KG1 (cell line): Measurements from ENCODE around the gene SHC3.

Experiments
- DNase-seq: peaks from one replicate; lab custom pipeline; 2025; lab: John Stamatoyannopoulos, UW

SHC3 gene

GRCh38 chr9:88983865-88984542 is 194.6 kb downstream of the SHC3 start:
- DNase-seq = no peak

- DNase-seq = no peak
Observed at GRCh38 chr9:88980740-88981203, 197.8 kb downstream of the SHC3 start.

GRCh38 chr9:88979791-88980190 is 198.8 kb downstream of the SHC3 start:
- DNase-seq = no peak

- no peak for DNase-seq
Observed at GRCh38 chr9:88979021-88979420, 199.6 kb downstream of the SHC3 start.

- no peak for DNase-seq
Observed at GRCh38 chr9:88978034-88978433, 200.6 kb downstream of the SHC3 start.

GRCh38 chr9:88976890-88977257 is 201.7 kb downstream of the SHC3 start:
- DNase-seq = no peak

GRCh38 chr9:88975966-88976889 is 202.4 kb downstream of the SHC3 start:
- no peak for DNase-seq

GRCh38 chr9:88974641-88975040 is 204.0 kb downstream of the SHC3 start:
- DNase-seq = no peak

- no peak for DNase-seq
Observed at GRCh38 chr9:88973281-88974045, 205.2 kb downstream of the SHC3 start.

- DNase-seq = no peak
Observed at GRCh38 chr9:88972401-88972800, 206.2 kb downstream of the SHC3 start.

- no peak for DNase-seq
Observed at GRCh38 chr9:88971131-88971960, 207.3 kb downstream of the SHC3 start.

GRCh38 chr9:88969646-88970373 is 208.8 kb downstream of the SHC3 start:
- DNase-seq = no peak

- DNase-seq = no peak
Observed at GRCh38 chr9:88968799-88969198, 209.8 kb downstream of the SHC3 start.

- no peak for DNase-seq
Observed at GRCh38 chr9:88966894-88967676, 211.5 kb downstream of the SHC3 start.

- DNase-seq = no peak
Observed at GRCh38 chr9:88965473-88965872, 213.1 kb downstream of the SHC3 start.

- DNase-seq = no peak
Observed at GRCh38 chr9:88960632-88961031, 218.0 kb downstream of the SHC3 start.

GRCh38 chr9:88959727-88960469 is 218.7 kb downstream of the SHC3 start:
- no peak for DNase-seq

- DNase-seq = no peak
Observed at GRCh38 chr9:88957526-88957925, 221.1 kb downstream of the SHC3 start.
